ENCODE results near the gene TLN1. TPM values are rescaled to one million over a fixed set of nuclear protein-coding genes. Genes with fewer than 3 reads are reported as not detected.

Gene TLN1
- total and polyA plus RNA-seq, 4 donors = 71.5 to 501 (median 262) TPM

DNA sequence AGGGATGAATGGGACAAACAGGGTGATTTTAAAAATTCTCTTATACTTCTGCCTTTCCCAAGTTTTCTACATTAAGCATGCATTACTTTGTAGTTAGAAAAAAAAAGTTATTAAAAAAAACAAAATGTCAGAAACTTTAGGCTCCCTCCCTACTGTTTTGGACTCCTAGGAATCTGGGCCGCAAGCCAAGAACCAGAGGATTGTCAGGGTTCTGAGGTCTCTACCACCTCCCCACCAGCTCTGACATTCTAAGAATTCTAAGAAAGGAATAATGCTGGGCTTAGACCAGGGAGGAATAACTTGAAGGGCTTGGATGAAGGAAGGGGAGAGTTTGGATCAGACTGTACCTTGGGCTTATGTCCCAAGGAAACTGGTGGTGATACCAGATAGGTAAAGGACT, 66.0 kb downstream of the TLN1 start:
- Histone ChIP-seq H3K4me3 (no peak overlapping the region), H3K27ac (ENCODE audit: low read depth in 1 of 2, low read length in 1 of 2) (no peak overlapping the region), H3K9me3 (ENCODE audit: control insufficient read depth in 4 of 4, insufficient read depth in 3 of 4, low read length in 3 of 4) (peaks cover 0 to 1% (median 0%) of the 10 kb centered on the region in 4 donors), H3K4me1 (ENCODE audit: control insufficient read depth in 5 of 5, insufficient read depth in 5 of 5, low read length in 5 of 5) (peaks cover 0 to 20% (median 0%) of the 10 kb centered on the region in 5 donors), H3K9ac (ENCODE audit: insufficient read depth in 1 of 2, low read length in 2 of 2) (no peak overlapping the region), H3K36me3 (ENCODE audit: control insufficient read depth in 4 of 4, insufficient read depth in 4 of 4, low read length in 4 of 4) (peaks cover 0 to 5% (median 4%) of the 10 kb centered on the region in 4 donors), H3K27me3 (ENCODE audit: control insufficient read depth in 3 of 3, insufficient read depth in 3 of 3, low read length in 2 of 3) (no peaks in the 10 kb centered on the region)
- ATAC-seq (ENCODE audit: insufficient read depth, low FRiP score) = no peak
- no peak for TF ChIP-seq CTCF (IDR thresholded peaks at IDR 0.05; ENCODE audit: control extremely low read depth, extremely low read depth)
- WGBS, 2 donors = 77 to 81% methylated on average over 1 of the region's 1 CpG
- DNase-seq = peak in 2 of 3 donors; percentile 46 to 63

DNA sequence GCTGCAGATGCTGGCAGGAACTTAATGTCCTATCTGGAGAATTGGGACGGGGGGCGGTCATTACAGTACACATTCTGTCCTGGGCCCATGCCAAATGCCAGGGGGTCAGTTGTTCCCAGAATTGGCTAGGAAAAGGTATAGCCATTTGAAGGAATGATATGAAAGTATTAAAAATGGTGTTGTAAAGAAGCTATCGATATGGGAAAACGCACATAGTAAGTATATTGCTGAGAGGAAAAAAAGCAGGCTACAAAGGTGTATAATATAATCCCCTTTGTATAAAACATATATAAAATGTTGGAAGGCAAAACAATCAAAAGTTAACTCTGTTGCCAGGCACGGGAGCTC, 66.5 kb downstream of the TLN1 start:
- Histone ChIP-seq H3K4me3 (peak overlapping the region; percentile 39), H3K9me3 (ENCODE audit: control insufficient read depth in 4 of 4, insufficient read depth in 3 of 4, low read length in 3 of 4) (peaks cover 0 to 1% (median 0%) of the 10 kb centered on the region in 4 donors), H3K27me3 (ENCODE audit: control insufficient read depth in 3 of 3, insufficient read depth in 3 of 3, low read length in 2 of 3) (no peaks in the 10 kb centered on the region), H3K36me3 (ENCODE audit: control insufficient read depth in 4 of 4, insufficient read depth in 4 of 4, low read length in 4 of 4) (peaks cover 0 to 10% (median 10%) of the 10 kb centered on the region in 4 donors), H3K27ac (ENCODE audit: low read depth in 1 of 2, low read length in 1 of 2) (peak overlapping the region in 1 of 2 donors; percentile 34), H3K9ac (ENCODE audit: insufficient read depth in 1 of 2, low read length in 2 of 2) (peak overlapping the region in 1 of 2 donors; percentile 79), H3K4me1 (ENCODE audit: control insufficient read depth in 5 of 5, insufficient read depth in 5 of 5, low read length in 5 of 5) (peaks cover 0 to 20% (median 2%) of the 10 kb centered on the region in 5 donors)
- no peak for TF ChIP-seq CTCF (IDR thresholded peaks at IDR 0.05; ENCODE audit: control extremely low read depth, extremely low read depth)
- 26 to 27% methylated on average over 5 of the region's 5 CpGs for WGBS, 2 donors
- ATAC-seq (ENCODE audit: insufficient read depth, low FRiP score) (no peak), DNase-seq (no peak)

GRCh38 chr9:35664531-35665470, 67.2 kb downstream of the TLN1 start, which contains the start of gene ARHGEF39:
ARHGEF39 (minus strand) TSS chr9:35665195; CDS start chr9:35665169, 26 bp downstream.
- Histone ChIP-seq H3K9ac (ENCODE audit: insufficient read depth in 1 of 2, low read length in 2 of 2) (peak within 1 kb of the TSS in 1 of 2 donors; percentile 79), H3K4me1 (ENCODE audit: control insufficient read depth in 5 of 5, insufficient read depth in 5 of 5, low read length in 5 of 5) (peaks cover 0 to 20% (median 2%) of the 10 kb centered on the region in 5 donors), H3K27ac (ENCODE audit: low read depth in 1 of 2, low read length in 1 of 2) (peak within 1 kb of the TSS in 1 of 2 donors; percentile 34), H3K36me3 (ENCODE audit: control insufficient read depth in 4 of 4, insufficient read depth in 4 of 4, low read length in 4 of 4) (peaks cover 0 to 16% (median 14%) of the 10 kb centered on the region in 4 donors), H3K27me3 (ENCODE audit: control insufficient read depth in 3 of 3, insufficient read depth in 3 of 3, low read length in 2 of 3) (no peaks in the 10 kb centered on the region), H3K4me3 (peak within 1 kb of the TSS; percentile 39), H3K9me3 (ENCODE audit: control insufficient read depth in 4 of 4, insufficient read depth in 3 of 4, low read length in 3 of 4) (peaks cover 0 to 1% (median 0%) of the 10 kb centered on the region in 4 donors)
- peak; percentile 86 to 91 (median 88) for DNase-seq
- WGBS, 2 donors = 6 to 8% methylated on average over 57 to 58 of the region's 58 CpGs
- peak; percentile 90 for ATAC-seq (ENCODE audit: insufficient read depth, low FRiP score)
- no peak for TF ChIP-seq CTCF (IDR thresholded peaks at IDR 0.05; ENCODE audit: control extremely low read depth, extremely low read depth)
